Upper lobe of left lung (tissue), 4 donors: ENCODE measurements around the gene IL16.

Source experiments
- CTCF ChIP-seq, 6 experiments: fragments of 450-650 bp in 4 of 6; fragments of 200-600 bp in 2 of 6; sonication (generic) in 2 of 6; IDR thresholded peaks; one replicate each; pipeline ENCODE4 v1.5.1; 2016 to 2019; ENCODE audit warnings: antibody characterized with exemption in 6 of 6
- EP300 ChIP-seq, 4 donors: sonication (generic); formaldehyde crosslinking; IDR thresholded peaks; one replicate each; pipeline ENCODE4 v1.5.1; 2017; ENCODE audit warnings: antibody characterized with exemption in 4 of 4, control low read depth in 2 of 4
- POLR2A ChIP-seq, 4 donors: fragments of 450-650 bp; IDR thresholded peaks; one replicate each; pipeline ENCODE4 v1.5.1; 2016 to 2017; ENCODE audit warnings: antibody characterized with exemption in 4 of 4, mild to moderate bottlenecking in 2 of 4
- POLR2AphosphoS5 ChIP-seq, 2 donors: sonication (generic); formaldehyde crosslinking; IDR thresholded peaks; one replicate each; pipeline ENCODE4 v1.5.1; 2017; ENCODE audit warnings: antibody characterized with exemption in 2 of 2

GRCh38 chr15:81175496-81175895, 21.2 kb upstream of the IL16 start:
- TF ChIP-seq CTCF (IDR thresholded peaks at IDR 0.05) (no peak), POLR2A (IDR thresholded peaks at IDR 0.05) (no peak), EP300 (IDR thresholded peaks at IDR 0.05) (no peak), POLR2AphosphoS5 (IDR thresholded peaks at IDR 0.05) (no peak)
